GM10847 (cell line): ENCODE results near the gene EIF2S2.

Experiments used
- POLR2A ChIP-seq: IDR thresholded peaks from 2 replicates; pipeline ENCODE4 v1.6.1; 2011; ENCODE audit not compliant: insufficient read length; ENCODE audit errors: extremely low read depth

Gene EIF2S2

GRCh38 chr20:34074101-34074760 is 37.8 kb downstream of the EIF2S2 start:
- no peak for TF ChIP-seq POLR2A

GRCh38 chr20:34072778-34073177 is 39.3 kb downstream of the EIF2S2 start:
- no peak for TF ChIP-seq POLR2A

- no peak for TF ChIP-seq POLR2A
These were observed 40.0 kb downstream of the EIF2S2 start for GRCh38 chr20:34072076-34072475.

- no peak for TF ChIP-seq POLR2A
These were observed 41.2 kb downstream of the EIF2S2 start for GRCh38 chr20:34070859-34071258.

GRCh38 chr20:34070079-34070439 is 42.0 kb downstream of the EIF2S2 start:
- no peak for TF ChIP-seq POLR2A

GRCh38 chr20:34069341-34070078 is 42.5 kb downstream of the EIF2S2 start:
- TF ChIP-seq POLR2A: no peak

- no peak for TF ChIP-seq POLR2A
These were observed 44.0 kb downstream of the EIF2S2 start for GRCh38 chr20:34068001-34068400.

- TF ChIP-seq POLR2A: no peak
These were observed 45.5 kb downstream of the EIF2S2 start for GRCh38 chr20:34066476-34067090.

GRCh38 chr20:34065260-34065659 is 46.8 kb downstream of the EIF2S2 start:
- no peak for TF ChIP-seq POLR2A

GRCh38 chr20:34064286-34064685 is 47.8 kb downstream of the EIF2S2 start:
- no peak for TF ChIP-seq POLR2A

- TF ChIP-seq POLR2A: no peak
These were observed 49.2 kb downstream of the EIF2S2 start for GRCh38 chr20:34062570-34063482.

GRCh38 chr20:34061695-34062094 is 50.3 kb downstream of the EIF2S2 start:
- TF ChIP-seq POLR2A: no peak

GRCh38 chr20:34060970-34061369 is 51.1 kb downstream of the EIF2S2 start:
- no peak for TF ChIP-seq POLR2A

GRCh38 chr20:34058831-34059230 is 53.2 kb downstream of the EIF2S2 start:
- no peak for TF ChIP-seq POLR2A

GRCh38 chr20:34055290-34055689 is 56.8 kb downstream of the EIF2S2 start:
- no peak for TF ChIP-seq POLR2A
